Caco-2 (cell line): ENCODE data around the gene URI1. TPM values are rescaled to one million over a fixed set of nuclear protein-coding genes. Genes with fewer than 3 reads are reported as not detected.

Source experiments
- BruUV-seq: library from RNA; stranded (reverse); fragments of 400-500 nt; replicated peaks from 2 replicates; lab custom pipeline; 2021; lab: Mats Ljungman, UMichigan
- CTCF ChIA-PET: fragments of 300-600 bp; sonication (Branson Sonifier 250); formaldehyde crosslinking; loops from one replicate; lab custom pipeline; 2022; ENCODE audit warnings: antibody characterized with exemption; lab: Charles Lee
- POLR2A ChIA-PET: fragments of 300-600 bp; sonication (Branson Sonifier 250); formaldehyde crosslinking; loops from one replicate; lab custom pipeline; 2022; ENCODE audit warnings: antibody characterized with exemption; lab: Charles Lee
- DNase-seq, 2 experiments: peaks; one replicate each; pipeline versions ENCODE4 v3.0.0 to v3.0.0-alpha.2; 2020 to 2022
- H3K27me3 ChIP-seq: replicated peaks from 2 replicates; pipeline ENCODE4 v1.6.0; 2011; ENCODE audit warnings: low read length; ENCODE audit not compliant: control insufficient read depth, insufficient read depth
- H3K36me3 ChIP-seq: 2 replicates; pipeline ENCODE4 v1.5.1; 2011; ENCODE audit warnings: low read length; ENCODE audit not compliant: control insufficient read depth, insufficient read depth
- H3K4me1 ChIP-seq: fragments of 250-450 bp; sonication (Bioruptor Pico); 2 replicates; pipeline ENCODE4 v1.5.1; 2020; ENCODE audit warnings: mild to moderate bottlenecking
- H3K4me3 ChIP-seq: 2 replicates; pipeline ENCODE4 v1.5.1; 2011; ENCODE audit warnings: low read depth, mild to moderate bottlenecking, control low read depth, low read length
- H3K9me3 ChIP-seq: fragments of 250-450 bp; sonication (Bioruptor Pico); 2 replicates; pipeline ENCODE4 v1.5.1; 2020; ENCODE audit warnings: mild to moderate bottlenecking, moderate library complexity
- H3K27ac Mint-ChIP-seq: one replicate; pipeline ENCODE4 v1.8.0; 2022; ENCODE audit warnings: mixed read lengths; ENCODE audit not compliant: unreplicated experiment
- H3K27me3 Mint-ChIP-seq: one replicate; pipeline ENCODE4 v1.8.0; 2022; ENCODE audit warnings: mixed read lengths; ENCODE audit not compliant: insufficient read depth, unreplicated experiment
- H3K36me3 Mint-ChIP-seq: one replicate; pipeline ENCODE4 v1.8.0; 2022; ENCODE audit warnings: mild to moderate bottlenecking, mixed read lengths; ENCODE audit not compliant: insufficient read depth, unreplicated experiment
- H3K4me1 Mint-ChIP-seq: one replicate; pipeline ENCODE4 v1.8.0; 2022; ENCODE audit warnings: low read depth, mixed read lengths; ENCODE audit not compliant: unreplicated experiment
- H3K4me3 Mint-ChIP-seq: one replicate; pipeline ENCODE4 v1.8.0; 2022; ENCODE audit warnings: mild to moderate bottlenecking, moderate library complexity, mixed read lengths; ENCODE audit not compliant: unreplicated experiment
- H3K9me3 Mint-ChIP-seq: one replicate; pipeline ENCODE4 v1.8.0; 2022; ENCODE audit warnings: mixed read lengths; ENCODE audit not compliant: unreplicated experiment
- CTCF ChIP-seq, 2 experiments: fragments of 200-600 bp in 1 of 2; IDR thresholded peaks; 1 replicate in 1 of 2; 2 replicates in 1 of 2; pipeline versions ENCODE4 v1.5.1 to v1.8.0; 2011 to 2022; ENCODE audit warnings: antibody characterized with exemption in 1 of 2, control low read depth in 1 of 2, inconsistent platforms in 1 of 2, low read depth in 1 of 2, low read length in 1 of 2, mild to moderate bottlenecking in 1 of 2, moderate library complexity in 1 of 2; ENCODE audit not compliant: insufficient read depth in 1 of 2, severe bottlenecking in 1 of 2, unreplicated experiment in 1 of 2
- intact Hi-C: fragments of 100-400 bp; cut with micrococcal nuclease; formaldehyde crosslinking; loops from one replicate; pipeline ENCODE4 v1.10.0; 2022; ENCODE audit not compliant: unreplicated experiment
- total RNA-seq: library from RNA; stranded (reverse); gene quantifications from 2 replicates; pipeline ENCODE4 v1.2.3, GENCODE V29; 2022

The URI1 gene
- total RNA-seq, 1 experiment from 2014 or later = 59.5 TPM

DNA sequence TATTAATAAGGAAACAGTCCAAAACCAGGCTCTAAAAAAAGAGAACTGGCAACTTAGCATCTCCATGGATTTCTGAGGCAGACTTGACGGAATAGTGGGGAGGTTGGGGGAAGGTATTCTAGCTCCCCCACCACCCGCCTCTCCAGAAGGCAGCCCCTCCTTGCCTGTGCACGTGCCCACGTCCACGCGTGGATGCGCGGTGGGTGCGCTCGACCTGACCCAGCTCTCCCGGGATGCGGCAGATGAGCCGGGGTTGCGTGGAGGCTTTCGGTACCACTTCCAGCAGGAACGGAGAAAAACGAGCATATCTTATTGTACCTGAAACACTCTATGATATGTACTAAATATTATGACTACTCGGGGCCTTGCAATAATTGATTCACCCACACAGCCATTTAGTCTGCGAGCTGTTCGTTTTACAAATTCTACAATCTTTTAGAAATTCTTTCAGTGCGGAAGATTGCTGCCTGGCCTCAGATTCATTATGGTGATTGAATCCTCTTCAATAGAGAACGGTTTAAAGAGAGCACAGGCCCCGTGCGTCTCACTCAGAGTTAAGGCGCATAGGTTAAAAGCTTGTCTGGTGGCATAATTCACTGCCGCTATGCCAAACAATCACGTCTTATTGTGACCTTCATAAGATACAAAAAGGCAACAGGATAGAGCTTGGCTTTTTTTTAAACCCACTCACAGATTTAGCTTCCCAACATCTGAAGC, 117.9 kb downstream of the URI1 start:
- H3K4me1 ChIP-seq = no peaks in the 10 kb centered on the region
- POLR2A ChIA-PET = no interaction called here
- no peak overlapping the region for H3K4me3 ChIP-seq
- H3K27ac Mint-ChIP-seq = no peak overlapping the region
- 0 out of 2 replicates have a peak, but pooled peaks cover 1% of the 10 kb centered on the region for H3K27me3 ChIP-seq
- no peaks in the 10 kb centered on the region for H3K36me3 ChIP-seq
- intact Hi-C loops = no loop called here
- BruUV-seq = no TSS peak
- CTCF ChIA-PET = no interaction called here
- H3K27me3 Mint-ChIP-seq = peaks cover 14% of the 10 kb centered on the region
- no peaks in the 10 kb centered on the region for H3K4me1 Mint-ChIP-seq
- no peak overlapping the region for H3K4me3 Mint-ChIP-seq
- TF ChIP-seq CTCF (IDR thresholded peaks at IDR 0.05; ENCODE audit: insufficient read depth in 1 of 2, low read depth in 1 of 2, low read length in 1 of 2, severe bottlenecking in 1 of 2, unreplicated experiment in 1 of 2) = no peak
- peaks cover 8% of the 10 kb centered on the region for H3K9me3 Mint-ChIP-seq
- no peak for DNase-seq
- no peaks in the 10 kb centered on the region for H3K9me3 ChIP-seq
- no peaks in the 10 kb centered on the region for H3K36me3 Mint-ChIP-seq

DNA sequence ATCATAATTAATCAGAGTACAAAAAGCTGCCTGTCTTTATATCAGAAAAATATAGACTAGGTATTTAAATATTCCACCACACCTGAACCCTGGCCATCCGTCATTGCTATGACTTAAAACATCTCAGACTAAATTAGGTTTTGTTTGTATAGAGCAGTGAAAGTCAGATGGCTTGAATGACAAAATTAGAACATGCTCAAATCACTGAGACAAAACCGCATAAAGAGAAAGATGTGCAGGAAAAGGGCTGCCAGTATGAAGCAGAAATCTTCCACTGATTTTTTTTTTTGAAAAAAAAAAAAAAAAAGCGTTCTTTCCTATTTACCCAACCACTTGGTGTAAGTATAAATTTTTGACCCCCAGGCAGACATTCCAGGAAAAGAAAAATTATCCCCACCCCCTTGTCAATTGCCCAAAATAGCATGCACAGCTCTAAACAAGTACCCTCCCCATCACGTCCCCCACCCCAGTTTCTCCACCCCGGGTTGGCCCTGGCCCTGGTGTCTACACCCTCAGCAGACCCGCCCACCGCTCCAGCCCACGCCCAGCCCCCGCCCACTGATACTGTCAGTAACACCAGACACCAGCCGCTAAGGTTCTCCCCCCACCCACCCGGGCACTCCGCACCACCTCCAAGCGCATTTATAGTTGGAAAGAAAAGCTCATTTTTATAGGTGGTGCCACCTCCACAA, 118.6 kb downstream of the URI1 start:
- intact Hi-C loops = no loop called here
- BruUV-seq = no TSS peak
- Histone ChIP-seq H3K36me3 (no peaks in the 10 kb centered on the region), H3K4me3 (no peak overlapping the region), H3K27me3 (0 out of 2 replicates have a peak, but pooled peaks cover 1% of the 10 kb centered on the region), H3K4me1 (no peaks in the 10 kb centered on the region), H3K9me3 (no peaks in the 10 kb centered on the region)
- no peaks in the 10 kb centered on the region for H3K36me3 Mint-ChIP-seq
- no peak for DNase-seq
- POLR2A ChIA-PET = no interaction called here
- no peak overlapping the region for H3K4me3 Mint-ChIP-seq
- no peak overlapping the region for H3K27ac Mint-ChIP-seq
- TF ChIP-seq CTCF (IDR thresholded peaks at IDR 0.05; ENCODE audit: insufficient read depth in 1 of 2, low read depth in 1 of 2, low read length in 1 of 2, severe bottlenecking in 1 of 2, unreplicated experiment in 1 of 2) = no peak
- H3K4me1 Mint-ChIP-seq = no peaks in the 10 kb centered on the region
- CTCF ChIA-PET = no interaction called here
- H3K27me3 Mint-ChIP-seq = peaks cover 14% of the 10 kb centered on the region
- H3K9me3 Mint-ChIP-seq = peaks cover 8% of the 10 kb centered on the region

- ChIA-PET POLR2A (no interaction called here), CTCF (no interaction called here)
- H3K36me3 Mint-ChIP-seq = no peaks in the 10 kb centered on the region
- intact Hi-C loops = no loop called here
- H3K4me3 Mint-ChIP-seq = no peak overlapping the region
- no peak overlapping the region for H3K4me3 ChIP-seq
- TF ChIP-seq CTCF (IDR thresholded peaks at IDR 0.05; ENCODE audit: insufficient read depth in 1 of 2, low read depth in 1 of 2, low read length in 1 of 2, severe bottlenecking in 1 of 2, unreplicated experiment in 1 of 2) = no peak
- peaks cover 10% of the 10 kb centered on the region for H3K27me3 Mint-ChIP-seq
- no peaks in the 10 kb centered on the region for H3K9me3 ChIP-seq
- H3K36me3 ChIP-seq = no peaks in the 10 kb centered on the region
- no peak overlapping the region for H3K27ac Mint-ChIP-seq
- H3K27me3 ChIP-seq = 0 out of 2 replicates have a peak, but pooled peaks cover 1% of the 10 kb centered on the region
- no peaks in the 10 kb centered on the region for H3K4me1 Mint-ChIP-seq
- no peaks in the 10 kb centered on the region for H3K4me1 ChIP-seq
- DNase-seq = no peak
- no TSS peak for BruUV-seq
- peaks cover 2% of the 10 kb centered on the region for H3K9me3 Mint-ChIP-seq
Measured at GRCh38 chr19:30061223-30062064, 119.4 kb downstream of the URI1 start.
